ENCODE measurements around the gene ACE. TPM values are rescaled to one million over a fixed set of nuclear protein-coding genes. Genes with fewer than 3 reads are reported as not detected.

ACE gene
- total and polyA plus RNA-seq, 8 donors, result 3.1 to 18.3 (median 6.4) TPM

DNA sequence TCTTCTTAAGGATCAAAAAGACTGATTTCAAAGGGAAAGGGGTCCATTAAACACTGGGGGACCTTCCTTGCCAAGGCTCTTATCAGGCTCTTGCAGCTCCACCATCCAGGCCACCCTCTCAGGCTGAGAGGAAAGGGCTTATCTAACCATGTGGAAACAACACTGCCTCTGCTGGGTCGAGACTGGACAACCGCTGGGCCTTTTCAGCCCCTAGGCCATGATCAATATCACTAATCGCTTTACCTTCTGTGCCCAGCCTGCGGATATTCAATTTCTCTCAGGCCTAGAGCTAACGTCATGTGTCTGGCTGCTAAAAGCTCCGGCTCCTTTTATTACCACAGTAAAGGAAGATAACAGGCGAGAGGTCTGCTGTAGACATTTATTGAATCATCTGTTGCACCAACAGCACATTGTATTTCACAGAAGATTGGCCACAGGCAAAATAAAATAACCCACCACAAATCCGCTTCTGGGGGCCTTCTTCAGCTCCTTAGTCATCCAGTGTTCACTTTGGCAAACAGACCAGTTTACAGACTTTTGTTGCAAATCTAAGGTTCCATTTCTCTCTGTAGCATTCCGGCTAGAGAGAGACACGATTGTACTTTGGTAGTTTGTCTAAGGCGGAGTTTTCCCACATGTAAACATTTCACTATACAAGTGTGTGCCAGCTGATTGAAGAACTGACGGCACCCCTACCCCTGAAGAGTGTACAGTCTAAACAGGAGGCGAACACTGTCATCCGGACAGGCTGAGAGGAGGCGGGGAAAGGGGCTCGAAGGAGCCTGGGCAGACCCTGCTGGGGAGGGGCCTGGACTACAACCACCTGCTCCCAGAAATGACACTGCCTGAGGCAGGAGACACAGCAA lies 44.7 kb upstream of the ACE start:
- H3K9me3 ChIP-seq, result no peaks in the 10 kb centered on the region
- TF ChIP-seq, protein P1, sequence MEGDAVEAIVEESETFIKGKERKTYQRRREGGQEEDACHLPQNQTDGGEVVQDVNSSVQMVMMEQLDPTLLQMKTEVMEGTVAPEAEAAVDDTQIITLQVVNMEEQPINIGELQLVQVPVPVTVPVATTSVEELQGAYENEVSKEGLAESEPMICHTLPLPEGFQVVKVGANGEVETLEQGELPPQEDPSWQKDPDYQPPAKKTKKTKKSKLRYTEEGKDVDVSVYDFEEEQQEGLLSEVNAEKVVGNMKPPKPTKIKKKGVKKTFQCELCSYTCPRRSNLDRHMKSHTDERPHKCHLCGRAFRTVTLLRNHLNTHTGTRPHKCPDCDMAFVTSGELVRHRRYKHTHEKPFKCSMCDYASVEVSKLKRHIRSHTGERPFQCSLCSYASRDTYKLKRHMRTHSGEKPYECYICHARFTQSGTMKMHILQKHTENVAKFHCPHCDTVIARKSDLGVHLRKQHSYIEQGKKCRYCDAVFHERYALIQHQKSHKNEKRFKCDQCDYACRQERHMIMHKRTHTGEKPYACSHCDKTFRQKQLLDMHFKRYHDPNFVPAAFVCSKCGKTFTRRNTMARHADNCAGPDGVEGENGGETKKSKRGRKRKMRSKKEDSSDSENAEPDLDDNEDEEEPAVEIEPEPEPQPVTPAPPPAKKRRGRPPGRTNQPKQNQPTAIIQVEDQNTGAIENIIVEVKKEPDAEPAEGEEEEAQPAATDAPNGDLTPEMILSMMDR (IDR thresholded peaks at IDR 0.05), result no peak
- H3K27ac ChIP-seq, result peak overlapping the region; percentile 31 to 71 (median 42)
- ATAC-seq, result peak in 3 of 4 donors; percentile 1 to 2 (median 1)
- no peaks in the 10 kb centered on the region for H3K36me3 ChIP-seq
- FAIRE-seq, result no peak
- 43% methylated on average over 16 of the region's 16 CpGs for WGBS, 2 donors
- no peak overlapping the region for H3K4me3 ChIP-seq
- no peaks in the 10 kb centered on the region for H3K27me3 ChIP-seq
- DNase-seq, result peak in 2 of 6 donors; percentile 24 to 43
- peaks cover 28 to 51% (median 40%) of the 10 kb centered on the region in 3 donors for H3K4me1 ChIP-seq
- intact Hi-C loops (cut with DNase I), result loop anchor here in 1 of 3 donors (10.0 kb wide), 1 partner anchor 273 kb away; the partner anchor contains the start of gene LIMD2

DNA sequence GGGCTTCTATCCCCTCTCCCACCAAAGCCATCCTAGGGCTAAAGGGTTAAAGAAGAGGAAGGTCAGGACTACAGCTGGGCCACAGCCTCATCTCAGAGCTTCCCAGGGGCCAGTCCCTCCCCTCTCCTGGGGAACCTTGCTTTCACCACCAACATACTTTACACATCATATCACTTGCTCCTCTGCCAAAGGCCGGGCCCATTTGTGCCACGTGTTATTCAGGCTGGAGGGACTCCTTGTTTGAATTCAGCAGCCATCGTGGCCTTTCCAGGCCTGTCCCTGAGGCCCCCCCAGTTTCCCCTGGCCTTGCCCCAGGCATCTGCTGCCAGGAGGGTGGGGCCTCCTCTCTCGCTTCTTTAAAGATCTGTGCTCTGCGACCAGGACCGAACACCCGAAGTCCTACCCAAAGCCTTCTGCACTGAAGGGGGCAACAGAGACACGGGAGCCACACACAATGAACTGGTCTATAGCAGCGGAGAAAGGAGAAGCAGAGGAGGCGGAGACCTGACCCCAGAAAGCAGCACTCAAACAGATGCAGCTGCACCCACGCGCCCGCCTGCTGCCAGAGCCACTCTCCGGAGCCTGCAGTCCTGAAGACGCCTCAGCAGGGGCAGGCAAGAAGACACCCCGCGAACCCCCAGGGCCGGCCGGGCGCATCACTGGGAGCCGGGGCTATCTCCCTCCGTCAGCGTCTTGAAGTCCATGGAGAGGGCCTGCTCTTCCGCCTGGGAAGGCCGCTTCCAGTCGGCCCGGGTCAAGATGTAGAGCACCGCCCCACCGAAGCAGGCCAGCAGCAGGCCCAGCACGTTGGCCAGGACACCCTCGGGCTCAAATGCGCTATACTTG lies 42.9 kb upstream of the ACE start:
- H3K9me3 ChIP-seq, result no peaks in the 10 kb centered on the region
- peaks cover 28 to 51% (median 42%) of the 10 kb centered on the region in 3 donors for H3K4me1 ChIP-seq
- H3K27me3 ChIP-seq, result no peaks in the 10 kb centered on the region
- WGBS, 2 donors, result 44 to 64% methylated on average over 31 to 32 of the region's 32 CpGs
- intact Hi-C loops (cut with DNase I), result loop anchor here in 1 of 3 donors (10.0 kb wide), 1 partner anchor 271 kb away; the partner anchor contains the start of gene LIMD2
- H3K36me3 ChIP-seq, result no peaks in the 10 kb centered on the region
- TF ChIP-seq, protein P1 (IDR thresholded peaks at IDR 0.05), result no peak
- H3K4me3 ChIP-seq, result peak overlapping the region in 1 of 4 donors; percentile 7
- H3K27ac ChIP-seq, result peak overlapping the region in 3 of 4 donors; percentile 26 to 74 (median 34)
- ATAC-seq (peak; percentile 6 to 43 (median 34)), FAIRE-seq (no peak), DNase-seq (peak in 5 of 6 donors; percentile 64 to 83 (median 70))

DNA sequence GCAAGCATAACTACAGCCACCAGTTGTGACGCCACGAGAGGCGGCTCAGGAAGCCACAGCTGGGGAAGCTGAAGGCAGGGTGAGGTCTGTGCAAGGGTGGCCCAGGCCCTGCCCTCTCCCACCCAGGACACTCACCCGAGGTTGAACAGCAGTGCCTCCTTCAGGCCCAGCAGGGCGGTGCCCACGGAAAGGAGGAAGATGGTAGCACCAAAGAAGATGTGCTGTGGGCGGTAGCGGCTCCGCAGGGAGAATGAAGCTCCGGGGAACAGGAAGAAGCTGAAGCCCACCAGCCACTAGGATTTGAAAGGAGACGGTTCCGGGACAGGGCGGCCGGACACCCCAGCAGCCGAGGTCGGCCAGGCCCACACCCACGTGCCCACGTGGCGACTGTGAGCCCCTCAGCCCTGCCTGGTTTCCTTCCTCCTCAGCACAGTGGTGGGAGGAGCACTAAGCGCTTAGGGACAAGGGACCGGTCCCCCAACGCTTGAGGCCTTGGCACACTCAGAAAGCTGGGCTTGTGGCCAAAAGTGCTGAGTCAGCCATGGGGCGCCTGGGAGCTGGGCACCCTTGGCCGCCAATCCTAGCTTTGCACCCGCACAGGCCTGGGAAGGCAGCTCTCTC lies 41.8 kb upstream of the ACE start:
- Histone ChIP-seq H3K9me3 (no peaks in the 10 kb centered on the region), H3K27me3 (no peaks in the 10 kb centered on the region), H3K4me1 (peaks cover 28 to 53% (median 42%) of the 10 kb centered on the region in 3 donors), H3K4me3 (peak overlapping the region in 1 of 4 donors; percentile 9), H3K36me3 (no peaks in the 10 kb centered on the region), H3K27ac (peak overlapping the region; percentile 49 to 74 (median 66))
- WGBS, 2 donors, result 40 to 46% methylated on average over 25 of the region's 25 CpGs
- TF ChIP-seq, protein P1 (IDR thresholded peaks at IDR 0.05), result no peak
- peak; percentile 71 to 80 (median 72) for ATAC-seq
- peak; percentile 90 to 94 (median 92) for DNase-seq
- intact Hi-C loops (cut with DNase I), result loop anchor here in 1 of 3 donors (10.0 kb wide), 1 partner anchor 270 kb away; the partner anchor contains the start of gene LIMD2
- no peak for FAIRE-seq

DNA sequence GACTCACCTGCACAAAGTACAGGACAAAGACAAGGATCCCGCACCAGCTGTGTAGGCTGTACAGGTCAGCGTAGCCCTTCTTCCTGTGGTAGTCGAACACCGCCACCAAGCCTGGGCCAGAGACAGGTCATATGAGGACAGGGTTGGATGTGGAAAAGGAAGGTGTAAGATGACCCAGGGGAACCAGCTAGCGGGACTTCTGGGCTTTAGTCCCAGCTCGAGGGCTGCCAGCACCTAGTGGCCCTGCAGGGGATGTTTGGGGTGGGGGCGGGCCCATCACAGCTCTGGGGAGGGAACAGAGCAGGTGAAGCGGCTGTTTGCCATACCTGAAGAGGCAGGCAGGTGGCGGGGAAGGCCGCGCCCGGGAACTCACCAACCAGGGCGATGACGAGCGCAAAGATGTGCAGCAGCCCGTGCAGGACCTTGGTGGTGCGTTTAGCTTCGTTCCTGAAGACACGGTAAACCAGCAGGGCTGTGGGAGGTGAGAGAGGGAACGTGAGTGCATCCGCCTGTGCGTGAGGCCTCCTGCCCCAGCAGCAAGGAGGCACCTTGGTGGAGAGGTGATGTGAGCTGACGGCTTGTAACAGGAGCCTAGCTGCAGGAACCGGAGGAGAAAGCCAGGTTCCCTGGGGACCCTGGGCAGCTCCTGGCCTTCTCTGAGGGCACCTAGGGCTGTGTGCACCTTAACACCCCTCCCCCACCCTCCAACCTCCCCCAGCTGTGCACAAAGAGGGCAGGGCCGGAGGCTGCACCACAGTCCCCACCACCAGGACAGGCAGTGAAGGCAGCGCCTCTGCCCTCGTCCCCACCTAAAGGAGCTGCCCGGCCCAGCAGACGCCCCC lies 41.0 kb upstream of the ACE start:
- Histone ChIP-seq H3K4me1 (peaks cover 28 to 54% (median 42%) of the 10 kb centered on the region in 3 donors), H3K4me3 (peak overlapping the region in 1 of 4 donors; percentile 9), H3K27me3 (no peaks in the 10 kb centered on the region), H3K36me3 (no peaks in the 10 kb centered on the region), H3K9me3 (no peaks in the 10 kb centered on the region), H3K27ac (peak overlapping the region; percentile 49 to 74 (median 66))
- intact Hi-C loops (cut with DNase I), result loop anchor here in 1 of 3 donors (10.0 kb wide), 1 partner anchor 269 kb away; the partner anchor contains the start of gene LIMD2
- FAIRE-seq, result no peak
- DNase-seq, result peak; percentile 65 to 91 (median 74)
- ATAC-seq, result peak; percentile 44 to 60 (median 52)
- TF ChIP-seq, protein P1 (IDR thresholded peaks at IDR 0.05), result peak in 3 of 4 donors; percentile 11 to 33 (median 19)
- 28 to 46% methylated on average over 29 of the region's 29 CpGs for WGBS, 2 donors
